ENCODE data around the gene GRWD1. TPM values are rescaled to one million over a fixed set of nuclear protein-coding genes. Genes with fewer than 3 reads are reported as not detected.

Gene GRWD1
- total and polyA plus RNA-seq, 2 of the 4 experiments (the other 2 are of a cell fraction) = 22.0 to 22.5 TPM

GRCh38 chr19:48421548-48421947 is 24.2 kb upstream of the GRWD1 start:
- TF ChIP-seq USF2 (IDR thresholded peaks at IDR 0.05; ENCODE audit: low read depth, low read length) (no peak), POLR2A (IDR thresholded peaks at IDR 0.05; ENCODE audit: low read depth, low read length) (no peak), BHLHE40 (IDR thresholded peaks at IDR 0.05; ENCODE audit: low read depth, low read length) (no peak), MAFK (IDR thresholded peaks at IDR 0.05; ENCODE audit: low read depth, low read length) (no peak), MAZ (IDR thresholded peaks at IDR 0.05; ENCODE audit: borderline replicate concordance, low read depth, low read length) (no peak), FOS (IDR thresholded peaks at IDR 0.05; ENCODE audit: low read depth, low read length) (no peak), RFX5 (IDR thresholded peaks at IDR 0.05; ENCODE audit: low read depth, low read length) (no peak), CTCF (conservative IDR thresholded peaks at IDR 0.05; ENCODE audit: low read depth, low read length) (no peak), RCOR1 (IDR thresholded peaks at IDR 0.05; ENCODE audit: insufficient replicate concordance, low read length) (no peak), NFE2L2 (IDR thresholded peaks at IDR 0.05; ENCODE audit: low read depth, low read length) (no peak)
- Histone ChIP-seq H2AFZ (replicated peaks; ENCODE audit: low read length, poor library complexity) (no peak overlapping the region), H2BK5ac (ENCODE audit: low read depth, low read length, poor library complexity, severe bottlenecking) (no peak overlapping the region), H3K9me1 (ENCODE audit: insufficient read depth, low read length) (peaks cover 6% of the 10 kb centered on the region), H2BK15ac (ENCODE audit: low read depth, low read length) (no peak overlapping the region), H3K79me1 (ENCODE audit: low read depth in 1 of 2, low read length in 2 of 2) (no peaks in the 10 kb centered on the region; a peak in 1 of 4 replicates), H3K9ac (ENCODE audit: low read depth, low read length) (no peak overlapping the region), H3K4me3 (ENCODE audit: insufficient read depth, low read depth, low read length) (no peak overlapping the region), H2BK20ac (ENCODE audit: low read depth, low read length) (no peak overlapping the region), H2BK120ac (ENCODE audit: low read depth, low read length) (no peak overlapping the region), H3K36me3 (ENCODE audit: control insufficient read depth, insufficient read depth, low read length) (no peaks in the 10 kb centered on the region), H4K91ac (ENCODE audit: insufficient read depth, low read depth, low read length) (no peak overlapping the region), H2AK5ac (ENCODE audit: low read depth, low read length) (no peak overlapping the region), H3K9me3 (ENCODE audit: control insufficient read depth, insufficient read depth, low read length) (no peaks in the 10 kb centered on the region), H3K4ac (ENCODE audit: low read depth, low read length) (no peak overlapping the region), H3K4me2 (ENCODE audit: low read depth, low read length) (no peak overlapping the region), H3K23ac (ENCODE audit: low read depth, low read length) (no peak overlapping the region), H3K18ac (ENCODE audit: low read depth, low read length) (no peak overlapping the region), H3K56ac (ENCODE audit: extremely low read depth, insufficient read depth, low read length) (no peak overlapping the region), H4K5ac (ENCODE audit: low read depth, low read length) (no peak overlapping the region), H4K8ac (ENCODE audit: low read depth in 2 of 2, low read length in 2 of 2) (no peak overlapping the region), H3K14ac (replicated peaks; ENCODE audit: low read depth, low read length) (no peak overlapping the region), H3K27me3 (ENCODE audit: control insufficient read depth, insufficient read depth, low read length) (peaks cover 3% of the 10 kb centered on the region; the same call in 1 of the 2 replicates), H2AK9ac (replicated peaks; ENCODE audit: low read depth, low read length, poor library complexity) (no peak overlapping the region), H3K27ac (ENCODE audit: insufficient read depth, low read length) (no peak overlapping the region), H4K20me1 (ENCODE audit: insufficient read depth, low read length) (no peaks in the 10 kb centered on the region), H3K4me1 (ENCODE audit: control insufficient read depth, insufficient read depth, low read length) (peaks cover 4% of the 10 kb centered on the region)
- dilution Hi-C loops (cut with HindIII; ENCODE audit: low sequenced_read_pairs, unreplicated experiment) (no loop called here), intact Hi-C loops (cut with micrococcal nuclease) (no loop called here), in situ Hi-C loops (cut with MboI; ENCODE audit: low sequenced_read_pairs) (no loop called here)
- POLR2A ChIA-PET (ENCODE audit: unreplicated experiment) = no interaction called here
- ATAC-seq (ENCODE audit: low read depth) = no peak
- CTCF ChIA-PET = no interaction called here
- no peak for DNase-seq
- no TSS peak for BruUV-seq (replicated peaks)
- WGBS, 2 experiments (ENCODE audit: extremely low coverage in 2 of 2, insufficient read length in 1 of 2) = 100% methylated on average over 5 of the region's 16 CpGs; no CpG with 5 or more reads in 1 of the 2 experiments
